Stimulated activated CD8-positive, alpha-beta memory T cell treated with anti-CD3 and anti-CD28 coated beads, Interleukin-4, amount 100 ng/mL, for 48 hours (primary cell): ENCODE results near the gene BMP7.
"Not testable (repeated sequence)": the region's sequence is repeated elsewhere in the genome, so short reads cannot be mapped to it uniquely, and the experiment has no call there.

Experiments
- DNase-seq: peaks from one replicate; pipeline ENCODE4 v3.0.0-alpha.2; 2020

The BMP7 gene

DNA sequence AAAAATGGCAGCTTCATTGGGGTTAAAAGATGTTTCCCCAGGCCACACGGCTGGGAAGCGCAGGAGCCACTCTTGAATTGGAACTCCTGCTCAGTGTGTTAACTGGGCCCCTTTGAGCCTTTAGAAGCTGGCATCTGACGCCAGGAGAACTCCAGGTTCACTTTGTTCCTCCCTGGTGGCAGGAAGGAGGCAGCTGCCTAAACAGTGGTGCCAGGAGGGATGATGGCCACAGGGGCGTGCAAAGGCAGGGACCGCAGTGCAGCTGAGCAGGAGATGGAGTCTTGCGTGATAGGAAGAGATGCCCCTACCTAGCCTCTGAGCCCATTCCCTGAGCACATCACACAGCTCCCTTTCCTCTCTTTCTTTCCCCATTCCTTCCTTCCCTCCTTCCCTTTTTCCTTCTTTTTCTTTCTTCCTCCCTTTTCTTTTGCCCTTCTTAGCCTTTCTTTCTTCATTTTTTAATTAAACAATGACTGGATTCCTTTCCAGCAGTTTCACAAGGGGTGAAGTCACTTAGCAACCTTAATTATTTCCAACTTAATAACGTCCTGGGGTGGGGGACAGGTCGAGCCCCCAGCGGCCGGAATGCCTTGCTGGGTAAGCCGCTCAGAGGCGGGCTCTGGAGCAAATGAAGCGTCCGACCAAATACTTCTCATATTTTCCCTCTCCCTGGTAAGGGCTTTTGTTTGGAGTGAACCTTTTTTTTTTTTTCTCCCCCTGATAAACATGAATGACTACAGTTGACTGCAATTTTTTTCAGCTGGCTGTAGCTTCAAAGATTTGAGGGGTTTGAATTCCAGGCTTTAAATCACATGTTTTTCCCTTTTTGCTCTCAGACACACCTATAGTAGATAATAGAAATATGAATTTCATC is 20.8 kb upstream of the BMP7 start:
- no peak for DNase-seq

GRCh38 chr20:57283860-57284259 is 17.4 kb upstream of the BMP7 start:
- DNase-seq, result no peak

DNA sequence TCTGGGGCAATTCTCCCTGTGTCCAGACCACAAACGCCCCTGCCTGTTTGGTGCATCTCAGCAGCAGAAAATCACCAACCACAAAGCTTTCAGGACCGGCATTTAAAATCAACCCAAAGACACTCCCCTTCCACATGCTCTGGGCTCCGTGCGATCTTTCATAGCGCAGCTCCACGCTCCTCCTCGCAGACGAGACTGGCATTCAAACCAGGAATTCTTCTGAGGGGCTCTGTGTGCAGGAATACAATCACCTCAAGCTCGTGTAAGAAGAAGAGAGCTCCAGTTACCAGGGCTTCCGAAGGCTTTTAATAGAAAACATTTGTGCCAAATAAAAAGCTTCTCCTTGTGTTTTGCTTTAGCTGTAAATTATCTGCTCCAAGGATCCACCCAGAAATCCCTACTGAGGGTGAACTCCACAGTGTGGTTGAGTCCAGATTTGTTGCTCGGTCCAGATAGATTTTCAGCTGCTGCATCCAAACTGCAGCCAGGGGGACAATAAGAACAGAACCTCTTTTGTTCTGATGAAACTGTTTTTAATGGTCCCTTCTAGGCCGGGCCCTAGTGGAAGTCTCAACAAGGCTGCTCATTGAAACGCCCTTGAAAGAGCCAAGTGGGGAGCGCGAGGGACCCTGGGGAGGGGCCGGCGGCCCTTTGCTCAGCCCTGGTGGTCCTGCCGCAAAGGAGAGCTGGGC is 16.4 kb upstream of the BMP7 start:
- DNase-seq, result no peak

- DNase-seq, result no peak
These were observed 15.5 kb upstream of the BMP7 start for GRCh38 chr20:57281900-57282299.

DNA sequence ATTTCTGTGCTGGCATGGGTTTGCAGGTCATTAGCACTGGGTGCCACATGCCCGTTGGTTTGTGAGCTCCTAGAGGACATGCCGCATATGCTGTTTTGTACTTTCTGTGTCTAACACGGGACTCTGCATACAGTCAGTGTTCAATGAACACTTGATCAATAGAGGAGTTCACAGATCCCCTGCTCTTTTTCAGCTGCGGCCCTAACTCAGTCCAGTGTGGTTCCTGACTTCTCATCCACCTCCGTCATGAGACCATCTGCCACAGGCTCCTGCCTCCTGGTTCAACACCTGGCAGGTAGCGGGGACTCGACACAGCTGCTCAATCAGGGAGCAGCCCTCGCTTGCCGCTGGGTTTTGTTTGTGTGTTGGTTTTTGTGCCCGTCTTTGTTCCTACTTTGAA is 13.8 kb upstream of the BMP7 start:
- DNase-seq, result no peak

DNA sequence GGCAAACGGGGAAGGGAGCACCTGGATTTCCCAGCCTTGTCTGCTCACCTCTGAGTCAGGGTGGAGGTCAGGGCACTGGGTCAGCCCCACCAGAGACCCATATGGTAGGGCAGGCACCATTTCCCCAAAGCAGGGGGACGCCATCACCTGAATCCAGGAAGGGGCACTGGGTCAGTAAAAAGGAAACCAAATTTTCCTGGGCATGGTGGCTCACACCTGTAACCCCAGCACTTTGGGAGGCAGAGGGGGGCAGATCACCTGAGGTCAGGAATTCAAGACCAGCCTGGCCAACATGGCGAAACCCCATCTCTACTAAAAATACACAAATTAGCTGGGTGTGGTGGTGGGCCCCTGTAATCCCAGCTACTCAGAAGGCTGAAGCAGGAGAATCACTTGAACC is 13.1 kb upstream of the BMP7 start:
- not testable (repeated sequence) for DNase-seq

GRCh38 chr20:57278457-57278856 is 12.0 kb upstream of the BMP7 start:
- no peak for DNase-seq

DNA sequence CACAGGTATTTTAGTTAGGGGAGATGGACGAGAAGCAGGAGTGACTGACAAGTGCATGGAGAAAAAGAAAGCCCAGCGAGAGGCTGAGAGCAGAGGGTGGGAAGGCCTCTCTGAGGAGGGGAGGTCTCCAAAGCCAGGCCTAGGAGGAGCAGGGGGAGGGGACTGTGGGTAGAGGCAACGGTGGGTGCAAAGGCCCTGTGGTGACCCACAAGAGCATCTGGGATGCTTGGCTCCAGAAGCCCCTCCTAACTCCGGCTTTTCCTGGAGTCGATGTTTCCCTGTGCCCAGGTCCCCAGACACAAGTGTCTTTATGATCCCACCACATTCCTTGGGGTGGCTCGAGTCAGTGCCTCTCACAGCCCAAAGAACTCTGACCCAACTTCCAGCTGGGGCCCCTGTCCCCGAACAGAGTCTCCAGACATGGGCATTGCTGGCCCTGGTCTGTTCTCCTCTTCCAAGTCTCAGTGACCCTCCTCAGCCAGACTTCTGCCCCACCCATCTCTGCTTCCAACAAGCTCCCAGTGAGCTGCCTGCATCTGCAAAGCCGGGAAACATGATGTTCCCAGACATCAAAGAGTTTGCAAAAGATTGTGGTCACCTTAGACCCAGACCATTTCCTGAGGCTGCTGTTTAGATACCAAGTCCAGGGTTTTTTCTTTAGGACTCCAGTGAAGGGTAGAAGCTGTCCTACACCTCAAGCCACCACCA is 11.1 kb upstream of the BMP7 start:
- no peak for DNase-seq

DNA sequence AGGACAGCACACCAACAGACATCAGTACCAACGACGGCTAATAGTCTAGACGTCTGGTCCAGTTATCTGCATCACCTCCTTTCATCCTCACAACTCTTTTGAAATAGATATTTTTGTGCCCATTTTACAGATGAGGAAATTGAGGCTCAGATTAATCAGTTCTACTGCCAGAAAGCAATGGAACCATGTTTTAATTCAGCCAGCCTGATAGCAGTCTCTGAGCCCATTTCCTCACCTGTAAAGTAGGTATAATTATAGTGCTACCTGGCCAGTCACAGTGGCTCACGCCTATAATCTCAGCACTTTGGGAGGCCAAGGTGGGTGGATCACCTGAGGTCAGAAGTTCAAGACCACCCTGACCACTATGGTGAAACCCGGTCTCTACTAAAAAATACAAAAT is 9.8 kb upstream of the BMP7 start:
- no peak for DNase-seq

GRCh38 chr20:57275813-57276212 is 9.4 kb upstream of the BMP7 start:
- DNase-seq, result no peak

DNA sequence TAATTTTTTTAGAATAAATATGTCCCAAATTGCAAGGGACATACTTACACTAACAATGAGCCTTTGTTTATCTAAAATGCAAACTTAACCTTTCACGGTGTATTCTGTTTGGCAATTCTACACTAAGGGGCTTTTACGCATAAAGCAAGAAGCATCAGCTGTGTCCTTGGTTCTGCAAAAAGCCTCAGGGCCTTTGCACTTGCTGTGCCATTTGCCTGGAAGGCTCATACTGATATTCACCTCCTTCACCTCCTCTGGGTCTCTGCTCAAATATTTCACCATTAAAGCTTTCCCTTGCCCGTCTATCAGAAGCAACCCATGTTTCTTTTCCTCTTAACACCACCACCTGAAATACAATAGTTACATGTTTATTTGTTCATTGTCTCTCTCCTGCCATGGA is 8.9 kb upstream of the BMP7 start:
- no peak for DNase-seq

GRCh38 chr20:57274846-57275245 is 8.4 kb upstream of the BMP7 start:
- no peak for DNase-seq

- no peak for DNase-seq
These were observed 7.9 kb upstream of the BMP7 start for GRCh38 chr20:57274299-57274698.

DNA sequence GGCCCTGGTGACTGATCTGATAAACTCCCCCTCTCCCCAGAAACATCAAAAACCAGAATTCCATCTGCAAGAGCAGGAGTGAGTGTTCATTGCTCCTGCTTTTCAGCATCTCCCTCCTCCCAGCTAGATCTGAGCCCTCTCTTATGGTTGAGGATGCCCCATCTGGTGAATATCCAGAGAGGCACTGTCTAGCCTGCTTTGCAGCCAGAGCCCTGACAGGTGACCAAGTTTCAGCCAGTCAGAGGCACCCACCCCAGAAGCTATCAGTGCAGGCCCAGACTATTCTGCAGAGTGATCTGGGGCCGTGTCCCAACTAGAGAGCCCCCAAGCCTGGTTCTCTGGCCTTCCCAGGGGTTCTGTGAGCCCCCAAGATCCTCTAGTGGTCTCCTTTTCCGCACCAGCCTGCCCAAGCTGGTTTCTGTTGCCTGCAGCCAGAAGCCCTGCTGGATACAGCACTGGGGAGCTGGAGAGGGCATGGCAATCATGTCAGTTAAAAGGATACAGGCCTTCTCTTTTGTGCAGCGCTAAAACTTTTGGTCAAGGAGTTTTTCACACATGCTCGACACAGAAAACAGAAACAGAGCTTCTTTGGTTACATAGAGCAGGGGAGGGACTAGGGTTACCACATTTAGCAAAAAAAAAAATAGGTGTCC is 6.6 kb upstream of the BMP7 start:
- DNase-seq, result no peak

GRCh38 chr20:57270204-57270984 is 4.0 kb upstream of the BMP7 start:
- DNase-seq, result no peak

DNA sequence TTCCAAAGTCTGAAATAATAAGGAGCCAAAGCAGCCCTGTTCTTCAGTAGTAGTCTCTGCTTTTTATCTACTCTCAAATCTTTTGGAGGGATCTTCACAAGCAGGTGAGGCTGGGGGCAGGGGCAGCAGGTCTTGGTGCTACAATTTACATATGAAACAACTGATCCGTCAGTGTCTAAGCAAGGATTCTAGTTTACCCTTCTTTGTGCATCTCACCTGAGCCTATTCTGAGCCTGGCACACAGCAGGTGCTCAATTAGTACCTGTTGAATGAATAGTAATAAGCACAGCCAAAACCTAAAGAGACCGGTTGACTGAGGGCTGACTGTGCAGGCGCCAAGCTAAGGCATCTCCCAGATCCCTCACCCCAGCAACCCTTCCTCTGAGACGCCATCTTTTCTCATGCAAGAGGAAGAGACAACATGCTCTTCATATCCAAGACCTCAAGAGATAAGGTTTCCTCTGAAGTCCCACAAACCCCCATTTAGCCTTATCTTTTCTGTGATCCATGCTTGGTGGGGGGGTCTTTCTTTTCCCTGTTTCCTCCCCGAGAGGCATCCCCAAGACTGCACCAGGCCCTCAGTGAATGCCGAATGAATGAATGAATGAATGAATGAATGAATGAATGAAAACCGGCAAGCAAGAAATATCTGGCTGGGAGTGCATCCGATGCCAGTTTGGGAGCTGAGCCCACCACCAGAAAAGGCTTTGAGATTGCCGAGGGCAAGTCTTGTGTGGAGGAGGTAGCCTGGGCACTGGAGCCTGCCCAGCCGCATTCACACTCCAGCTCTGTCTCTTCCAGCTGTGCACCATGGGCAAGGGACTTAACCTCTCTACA is 2.9 kb upstream of the BMP7 start:
- no peak for DNase-seq

DNA sequence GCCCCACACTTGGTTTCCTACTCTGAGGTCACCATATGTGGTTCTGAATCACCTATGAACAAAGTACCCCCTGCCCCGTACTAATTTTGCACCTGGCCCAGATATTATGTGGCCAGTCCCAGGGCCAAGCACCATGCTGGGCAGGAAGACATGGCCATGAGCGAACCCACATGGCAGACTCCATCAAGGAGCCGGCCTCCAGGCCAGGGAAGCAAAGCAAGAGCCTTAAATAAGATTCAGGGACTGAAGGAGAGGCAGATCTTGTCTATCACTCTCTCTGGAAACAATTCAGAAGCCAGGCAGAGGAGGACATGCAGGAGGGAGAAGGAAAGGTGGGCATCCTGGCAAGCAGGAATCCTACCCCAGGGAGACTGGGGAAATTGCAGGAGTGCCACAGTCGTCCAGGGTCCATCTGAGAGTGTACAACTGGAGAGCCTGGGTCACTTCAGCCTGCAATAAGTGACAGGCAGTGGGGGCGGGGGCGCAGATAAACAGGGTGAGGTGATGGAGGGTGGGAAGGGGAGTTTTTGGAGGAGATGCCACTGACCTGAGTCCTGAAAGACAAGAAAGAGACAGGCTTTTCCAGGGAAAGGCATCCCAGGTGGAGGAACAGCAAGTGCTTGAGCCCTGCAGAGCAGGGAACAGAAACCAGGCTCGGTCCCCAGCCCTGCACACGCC is 2.1 kb upstream of the BMP7 start:
- DNase-seq, result no peak

DNA sequence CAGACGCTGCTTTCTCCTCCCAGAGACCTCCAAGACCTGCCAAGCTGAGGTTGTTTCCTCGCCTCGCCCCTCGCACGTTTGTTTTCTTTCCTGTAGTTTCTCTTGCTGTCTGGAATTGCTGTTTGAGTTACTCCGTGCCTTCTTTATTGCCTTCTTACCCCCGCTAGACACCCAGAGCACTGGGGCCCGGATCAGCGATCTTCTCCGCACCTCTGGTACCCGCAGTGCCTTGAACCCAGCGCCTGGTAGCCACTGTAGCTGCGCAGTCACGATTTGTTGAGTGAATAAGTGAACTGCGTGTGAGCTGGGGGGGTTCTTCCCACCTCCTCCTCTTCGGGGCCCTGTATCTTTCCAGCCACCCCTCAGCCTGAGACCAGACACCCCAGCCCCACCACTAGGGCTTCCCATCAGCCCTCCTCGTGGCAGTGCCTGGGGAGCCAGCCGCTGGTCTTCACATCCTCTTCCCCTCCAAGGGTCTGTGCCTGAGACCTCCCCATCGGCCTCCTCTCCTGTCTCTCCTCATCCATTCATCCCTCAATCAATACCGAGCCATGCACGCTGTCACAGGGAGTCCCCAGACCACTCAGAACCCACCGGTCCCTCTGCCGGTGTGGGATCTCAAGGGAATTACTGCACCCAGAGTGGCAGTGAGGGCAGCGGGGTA is 849 bp upstream of the BMP7 start:
- DNase-seq, result no peak

DNA sequence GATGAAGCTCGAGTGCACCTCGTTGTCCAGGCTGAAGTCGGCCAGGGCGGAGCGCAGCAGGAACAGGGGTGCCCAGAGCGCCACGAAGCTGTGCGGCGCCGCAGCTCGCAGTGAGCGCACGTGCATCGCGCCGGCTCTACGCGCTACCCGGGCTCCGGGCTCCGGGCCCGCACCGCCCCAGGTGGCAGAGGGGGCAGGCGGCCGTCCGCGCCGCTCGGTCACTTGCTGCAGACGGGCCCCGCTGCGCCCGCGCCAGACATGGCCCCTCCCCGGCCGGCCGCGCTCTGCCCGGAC is 497 bp downstream of the BMP7 start:
- DNase-seq, result no peak

- DNase-seq, result no peak
These were observed 975 bp downstream of the BMP7 start for GRCh38 chr20:57265336-57265996.
